Naive thymus-derived CD4-positive, alpha-beta T cell (primary cell): Measurements from ENCODE around the gene BUB3. TPM values are rescaled to one million over a fixed set of nuclear protein-coding genes. Genes with fewer than 3 reads are reported as not detected.

ENCODE experiments used
- ATAC-seq: fragments of 150-1000 bp; cut with Tn5 transposase; 2 replicates; pipeline ENCODE4 v1.10.0; 2021; ENCODE audit warnings: mild to moderate bottlenecking, moderate library complexity
- CTCF ChIA-PET: fragments of 350-600 bp; sonication (Branson Sonifier 250); formaldehyde crosslinking; loops from one replicate; lab custom pipeline; 2021; ENCODE audit warnings: antibody characterized with exemption; lab: Charles Lee
- POLR2A ChIA-PET: fragments of 350-600 bp; sonication (Branson Sonifier 250); formaldehyde crosslinking; loops from one replicate; lab custom pipeline; 2021; ENCODE audit warnings: antibody characterized with exemption, inconsistent platforms; lab: Charles Lee
- DNase-seq, 9 donors: peaks; one replicate each; pipeline versions ENCODE4 v3.0.0 to v3.0.0-alpha.2; 2020 to 2022; ENCODE audit warnings: mixed read lengths in 1 of 9
- H3K27ac ChIP-seq: one replicate; pipeline ENCODE4 v1.7.0; 2013; ENCODE audit warnings: mild to moderate bottlenecking, low read depth, low read length, moderate library complexity
- H3K27me3 ChIP-seq, 2 donors: one replicate each; pipeline ENCODE4 v1.7.0; 2013; ENCODE audit warnings: low read length in 2 of 2, mild to moderate bottlenecking in 2 of 2, moderate library complexity in 2 of 2; ENCODE audit not compliant: control insufficient read depth in 2 of 2, insufficient read depth in 2 of 2
- H3K36me3 ChIP-seq, 3 experiments: 1 replicate in 2 of 3; 2 replicates in 1 of 3; pipeline ENCODE4 v1.7.0; 2013; ENCODE audit warnings: low read length in 3 of 3, mild to moderate bottlenecking in 3 of 3, moderate library complexity in 1 of 3; ENCODE audit not compliant: insufficient read depth in 3 of 3, control insufficient read depth in 2 of 3
- H3K4me1 ChIP-seq, 2 donors: one replicate each; pipeline ENCODE4 v1.7.0; 2013; ENCODE audit warnings: low read length in 2 of 2, mild to moderate bottlenecking in 2 of 2, moderate library complexity in 1 of 2; ENCODE audit not compliant: control insufficient read depth in 2 of 2, insufficient read depth in 2 of 2
- H3K4me3 ChIP-seq: 2 replicates; pipeline ENCODE4 v1.7.0; 2013; ENCODE audit warnings: mild to moderate bottlenecking, low read length
- H3K9me3 ChIP-seq, 3 experiments: 1 replicate in 2 of 3; 2 replicates in 1 of 3; pipeline ENCODE4 v1.7.0; 2013; ENCODE audit warnings: low read length in 3 of 3; ENCODE audit not compliant: control insufficient read depth in 2 of 3
- H3K27ac Mint-ChIP-seq, 9 donors: one replicate each; pipeline ENCODE4 v1.8.0; 2020 to 2022; ENCODE audit warnings: mixed read lengths in 9 of 9, mild to moderate bottlenecking in 8 of 9, moderate library complexity in 5 of 9, inconsistent platforms in 2 of 9
- H3K27me3 Mint-ChIP-seq, 5 donors: one replicate each; pipeline ENCODE4 v1.8.0; 2021 to 2022; ENCODE audit warnings: mixed read lengths in 5 of 5, mild to moderate bottlenecking in 1 of 5
- H3K36me3 Mint-ChIP-seq, 5 donors: one replicate each; pipeline ENCODE4 v1.8.0; 2020 to 2022; ENCODE audit warnings: mixed read lengths in 5 of 5, mild to moderate bottlenecking in 3 of 5, inconsistent platforms in 1 of 5
- H3K4me1 Mint-ChIP-seq, 7 donors: one replicate each; pipeline ENCODE4 v1.8.0; 2020 to 2022; ENCODE audit warnings: mixed read lengths in 7 of 7, mild to moderate bottlenecking in 3 of 7, inconsistent platforms in 1 of 7
- H3K4me3 Mint-ChIP-seq, 10 donors: one replicate each; pipeline ENCODE4 v1.8.0; 2020 to 2022; ENCODE audit warnings: mild to moderate bottlenecking in 10 of 10, mixed read lengths in 10 of 10, moderate library complexity in 6 of 10, inconsistent platforms in 2 of 10
- H3K9me3 Mint-ChIP-seq, 11 donors: one replicate each; pipeline ENCODE4 v1.8.0; 2020 to 2022; ENCODE audit warnings: mixed read lengths in 11 of 11, mild to moderate bottlenecking in 4 of 11, inconsistent platforms in 1 of 11, moderate library complexity in 1 of 11
- intact Hi-C, 2 donors: fragments of 100-400 bp; cut with micrococcal nuclease; formaldehyde crosslinking; loops; one replicate each; pipeline ENCODE4 v1.15.1; 2023
- polyA plus RNA-seq, 2 donors: library from polyadenylated mRNA; unstranded; fragments of 300-500 nt; fragmentation: Illumina TruSeq; gene quantifications; one replicate each; pipeline ENCODE4 v1.2.3, GENCODE V29; 2021
- total RNA-seq, 6 experiments: library from RNA in 5 of 6; stranded (reverse) in 5 of 6; gene quantifications; 1 replicate in 5 of 6; 2 replicates in 1 of 6; pipeline ENCODE4 v1.2.3 and lab custom pipeline; 2021 to 2026

Gene BUB3
- total and polyA plus RNA-seq, 7 experiments from 2014 or later: 91.4 to 255 (median 180) TPM

DNA sequence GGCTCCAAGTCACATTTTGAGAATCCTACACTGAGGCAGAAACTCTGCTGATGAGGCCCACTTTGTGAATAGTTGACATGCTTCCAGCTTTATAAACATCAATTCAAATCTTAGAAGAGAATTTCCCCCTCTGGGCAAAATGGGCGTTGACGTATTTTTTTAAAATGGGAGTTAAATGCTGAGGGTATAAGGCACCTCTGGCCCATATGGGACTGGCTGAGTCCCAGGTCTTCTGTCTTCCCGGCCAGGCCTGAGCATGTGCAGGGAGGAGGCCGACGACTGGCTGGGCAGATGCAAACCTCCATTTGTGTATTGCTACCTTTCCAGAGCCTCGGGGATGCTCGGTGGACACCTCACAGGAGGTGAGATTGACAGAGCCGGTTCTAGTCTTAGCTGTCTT is 37.7 kb downstream of the BUB3 start:
- Mint-ChIP-seq H3K27ac (no peak overlapping the region), H3K9me3 (peaks cover 0 to 1% (median 0%) of the 10 kb centered on the region in 11 donors), H3K27me3 (no peaks in the 10 kb centered on the region), H3K4me1 (peaks cover 0 to 23% (median 0%) of the 10 kb centered on the region in 7 donors), H3K4me3 (no peak overlapping the region), H3K36me3 (peaks cover 10 to 72% (median 50%) of the 10 kb centered on the region in 5 donors)
- Histone ChIP-seq H3K27me3 (no peaks in the 10 kb centered on the region), H3K9me3 (no peaks in the 10 kb centered on the region), H3K36me3 (peaks cover 0 to 12% (median 0%) of the 10 kb centered on the region in 3 experiments), H3K4me3 (no peak overlapping the region), H3K4me1 (no peaks in the 10 kb centered on the region), H3K27ac (no peak overlapping the region)
- no peak for ATAC-seq
- ChIA-PET POLR2A (interaction anchor here (1.1 kb wide), 1 partner anchor 48 kb away, joined by 3 read pairs; no protein-coding TSS in a partner anchor), CTCF (no interaction called here)
- no peak for DNase-seq
- intact Hi-C loops: no loop called here

DNA sequence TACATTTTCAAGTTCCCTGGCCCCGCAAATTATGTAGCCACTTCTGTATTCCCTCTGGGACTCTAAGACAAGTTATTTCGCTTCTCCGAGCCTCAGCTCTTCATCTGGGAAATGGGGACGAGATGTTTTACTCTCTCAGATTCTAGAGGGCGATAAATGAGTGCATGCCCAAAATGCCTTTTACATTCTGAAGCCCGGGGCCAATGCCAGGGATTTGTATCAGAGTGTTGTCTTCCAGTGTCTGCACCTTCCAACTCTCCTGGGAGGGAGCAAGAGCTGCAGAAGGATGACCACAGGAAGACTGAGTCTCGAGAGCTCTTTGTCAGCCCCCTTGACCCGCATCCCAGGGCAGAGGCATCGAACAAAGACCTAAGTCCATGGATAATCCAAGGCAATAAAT is 39.9 kb downstream of the BUB3 start:
- ATAC-seq (no peak), DNase-seq (no peak)
- Mint-ChIP-seq H3K27ac (no peak overlapping the region), H3K4me3 (no peak overlapping the region), H3K4me1 (peaks cover 0 to 29% (median 0%) of the 10 kb centered on the region in 7 donors), H3K9me3 (peaks cover 0 to 8% (median 0%) of the 10 kb centered on the region in 11 donors), H3K27me3 (no peaks in the 10 kb centered on the region), H3K36me3 (peaks cover 6 to 70% (median 48%) of the 10 kb centered on the region in 5 donors)
- intact Hi-C loops: no loop called here
- Histone ChIP-seq H3K4me3 (no peak overlapping the region), H3K27me3 (no peaks in the 10 kb centered on the region), H3K27ac (no peak overlapping the region), H3K9me3 (no peaks in the 10 kb centered on the region), H3K4me1 (no peaks in the 10 kb centered on the region), H3K36me3 (peaks cover 0 to 11% (median 0%) of the 10 kb centered on the region in 3 experiments)
- ChIA-PET POLR2A (no interaction called here), CTCF (no interaction called here)

DNA sequence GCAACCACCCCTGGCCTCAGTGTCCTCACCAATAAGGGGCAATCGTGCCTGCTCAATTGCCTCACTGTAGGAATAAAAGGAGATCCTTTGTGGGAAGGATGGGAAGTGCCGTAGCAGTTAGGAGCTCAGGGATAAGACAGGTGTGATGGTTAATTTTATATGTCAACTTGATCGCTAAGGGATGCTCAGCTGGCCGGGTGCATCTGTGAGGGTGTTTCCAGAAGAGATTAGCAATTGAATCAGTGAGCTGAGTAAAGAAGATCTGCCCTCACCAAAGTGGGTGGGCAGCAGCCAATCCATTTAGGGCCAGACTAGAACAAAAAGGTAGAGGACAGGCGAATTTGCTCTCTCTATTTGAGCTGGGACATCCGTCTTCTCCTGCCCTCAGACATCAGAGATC is 46.3 kb downstream of the BUB3 start:
- Histone ChIP-seq H3K27ac (no peak overlapping the region), H3K36me3 (no peaks in the 10 kb centered on the region), H3K4me3 (no peak overlapping the region), H3K9me3 (no peaks in the 10 kb centered on the region), H3K4me1 (peaks cover 0 to under 1% of the 10 kb centered on the region in 2 donors), H3K27me3 (no peaks in the 10 kb centered on the region)
- POLR2A ChIA-PET: no interaction called here
- no peak overlapping the region for H3K4me3 Mint-ChIP-seq
- H3K36me3 Mint-ChIP-seq: peaks cover 3 to 56% (median 32%) of the 10 kb centered on the region in 5 donors
- H3K27me3 Mint-ChIP-seq: no peaks in the 10 kb centered on the region
- intact Hi-C loops: no loop called here
- H3K4me1 Mint-ChIP-seq: peaks cover 0 to 26% (median 17%) of the 10 kb centered on the region in 7 donors
- ATAC-seq (no peak), DNase-seq (no peak)
- H3K9me3 Mint-ChIP-seq: peaks cover 0 to 8% (median 0%) of the 10 kb centered on the region in 11 donors
- CTCF ChIA-PET: no interaction called here
- H3K27ac Mint-ChIP-seq: no peak overlapping the region

DNA sequence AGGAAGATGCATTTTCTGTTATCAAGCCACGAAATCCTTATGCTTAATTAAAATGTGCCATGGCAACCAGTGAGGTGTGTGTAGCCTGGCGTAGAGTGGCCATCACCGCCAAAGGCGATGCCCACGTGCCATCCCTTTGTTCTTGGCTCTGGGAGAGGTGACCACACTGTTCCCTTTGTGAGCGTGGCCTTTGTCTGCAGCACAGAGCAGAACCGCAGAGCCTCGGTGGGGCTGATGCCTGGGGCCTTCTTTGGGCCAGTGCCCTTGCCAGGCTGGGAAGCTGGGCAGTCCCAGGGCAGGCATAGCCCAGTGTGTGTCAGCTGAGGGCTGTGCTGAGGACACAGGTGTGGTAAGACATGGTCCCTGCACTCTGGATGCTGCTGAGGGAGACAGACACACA is 48.3 kb downstream of the BUB3 start:
- Mint-ChIP-seq H3K27ac (no peak overlapping the region), H3K36me3 (peaks cover 2 to 55% (median 40%) of the 10 kb centered on the region in 5 donors), H3K9me3 (peaks cover 0 to 15% (median 5%) of the 10 kb centered on the region in 11 donors), H3K27me3 (no peaks in the 10 kb centered on the region), H3K4me3 (no peak overlapping the region), H3K4me1 (peaks cover 3 to 33% (median 25%) of the 10 kb centered on the region in 7 donors)
- H3K27me3 ChIP-seq: no peaks in the 10 kb centered on the region
- ChIA-PET POLR2A (no interaction called here), CTCF (interaction anchor here (0.6 kb wide), 1 partner anchor 63 kb away, joined by 3 read pairs; no protein-coding TSS in a partner anchor)
- H3K4me3 ChIP-seq: no peak overlapping the region
- H3K27ac ChIP-seq: no peak overlapping the region
- H3K4me1 ChIP-seq: peaks cover 0 to 6% of the 10 kb centered on the region in 2 donors
- DNase-seq: no peak
- no peaks in the 10 kb centered on the region for H3K36me3 ChIP-seq
- intact Hi-C loops: no loop called here
- no peaks in the 10 kb centered on the region for H3K9me3 ChIP-seq
- ATAC-seq: no peak

DNA sequence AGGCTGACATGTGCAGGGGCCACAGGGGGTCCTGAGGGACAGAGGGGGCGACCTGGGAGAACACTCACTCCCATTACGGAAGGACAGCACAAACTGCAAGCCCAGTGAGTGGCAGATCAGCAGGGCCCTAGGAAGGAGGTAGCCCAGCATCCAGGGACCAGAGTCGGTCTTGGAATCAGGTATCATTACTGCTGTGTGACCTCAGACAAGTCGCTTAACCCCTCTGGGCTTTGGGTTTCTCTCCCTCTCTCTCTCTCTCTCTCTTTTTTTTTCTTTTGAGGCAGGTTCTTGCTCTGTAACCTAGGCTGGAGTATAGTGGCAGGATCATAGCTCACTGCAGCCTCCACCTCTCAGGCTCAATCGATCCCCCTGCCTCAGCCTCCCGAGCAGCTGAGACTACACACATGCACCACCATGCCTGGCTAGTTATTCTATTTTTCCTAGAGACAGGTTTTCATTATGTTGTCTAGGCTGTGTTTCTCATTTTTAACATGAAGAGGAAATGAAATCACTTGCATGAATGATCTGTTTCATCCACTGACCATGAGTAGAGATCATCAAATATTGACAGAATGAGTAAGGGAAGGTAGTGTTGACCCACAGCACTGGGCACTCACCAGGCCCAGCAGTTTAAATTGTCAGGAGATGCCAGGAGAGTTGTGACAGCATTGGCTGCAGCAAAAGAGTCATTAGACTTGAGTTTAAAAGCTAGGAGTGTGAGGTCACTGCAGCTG is 49.4 kb downstream of the BUB3 start:
- peaks cover 0 to 26% (median 12%) of the 10 kb centered on the region in 11 donors for H3K9me3 Mint-ChIP-seq

DNA sequence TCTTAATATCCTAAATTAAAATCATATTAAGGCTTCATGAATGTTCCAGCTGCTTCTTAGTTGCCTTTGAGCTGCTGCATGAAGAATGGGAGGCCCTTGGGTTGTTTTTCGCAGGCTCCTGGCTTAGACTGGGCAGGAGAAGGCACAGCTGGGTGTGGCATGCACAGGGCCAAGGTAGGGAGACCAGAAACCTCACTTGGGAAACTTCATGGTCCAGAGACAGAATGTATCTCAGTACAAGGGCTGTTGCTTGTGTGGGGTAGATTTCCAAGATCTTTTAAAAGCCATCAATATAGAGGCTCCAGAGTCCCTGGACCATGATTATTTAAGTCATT is 49.9 kb downstream of the BUB3 start:
- Mint-ChIP-seq H3K4me1 (peaks cover 3 to 30% (median 20%) of the 10 kb centered on the region in 7 donors), H3K27me3 (no peaks in the 10 kb centered on the region), H3K36me3 (peaks cover 7 to 49% (median 37%) of the 10 kb centered on the region in 5 donors), H3K9me3 (peaks cover 0 to 28% (median 12%) of the 10 kb centered on the region in 11 donors), H3K27ac (peak overlapping the region in 1 of 9 donors; percentile 0), H3K4me3 (no peak overlapping the region)
- POLR2A ChIA-PET: no interaction called here
- intact Hi-C loops: no loop called here
- CTCF ChIA-PET: no interaction called here
- H3K27ac ChIP-seq: no peak overlapping the region
- ATAC-seq: no peak
- no peak for DNase-seq
- H3K27me3 ChIP-seq: no peaks in the 10 kb centered on the region
- H3K4me3 ChIP-seq: no peak overlapping the region
- H3K9me3 ChIP-seq: no peaks in the 10 kb centered on the region
- H3K4me1 ChIP-seq: peaks cover 0 to 6% of the 10 kb centered on the region in 2 donors
- H3K36me3 ChIP-seq: peaks cover 0 to 6% (median 0%) of the 10 kb centered on the region in 3 experiments

More for the DNA sequence above, 49.4 kb downstream of the BUB3 start:
- H3K27ac ChIP-seq: no peak overlapping the region
- no peak overlapping the region for H3K4me3 ChIP-seq
- Mint-ChIP-seq H3K27me3 (no peaks in the 10 kb centered on the region), H3K4me1 (peaks cover 3 to 30% (median 21%) of the 10 kb centered on the region in 7 donors), H3K27ac (peak overlapping the region in 3 of 9 donors; percentile 0 to 84 (median 32)), H3K4me3 (no peak overlapping the region), H3K36me3 (peaks cover 6 to 53% (median 40%) of the 10 kb centered on the region in 5 donors)
- DNase-seq (no peak), ATAC-seq (no peak)
- peaks cover 0 to 6% of the 10 kb centered on the region in 2 donors for H3K4me1 ChIP-seq
- no peaks in the 10 kb centered on the region for H3K27me3 ChIP-seq
- intact Hi-C loops: no loop called here
- no peaks in the 10 kb centered on the region for H3K9me3 ChIP-seq
- ChIA-PET CTCF (no interaction called here), POLR2A (no interaction called here)
- peaks cover 0 to 4% (median 0%) of the 10 kb centered on the region in 3 experiments for H3K36me3 ChIP-seq
